ENCODE data around the gene RPS27. TPM values are rescaled to one million over a fixed set of nuclear protein-coding genes. Genes with fewer than 3 reads are reported as not detected.

RPS27 gene
- total and polyA plus RNA-seq, 2 of the 13 experiments (the other 11 are each of a cell fraction or from before 2014, with no cell fraction given) = 3,737 to 9,964 TPM

GRCh38 chr1:153990468-153991150 is at the start of gene RPS27 (continued):
- TF ChIP-seq TSC22D2 (CRISPR knock-in tag; IDR thresholded peaks at IDR 0.05; ENCODE audit: borderline replicate concordance) (peak; percentile 98), ZBTB46 (CRISPR knock-in tag; IDR thresholded peaks at IDR 0.05; ENCODE audit: borderline replicate concordance) (no peak), ZNF160 (CRISPR knock-in tag; IDR thresholded peaks at IDR 0.05) (peak; percentile 42; the same call in 1 of the 2 replicates), PHB2 (IDR thresholded peaks at IDR 0.05; ENCODE audit: partially characterized antibody) (no peak), REL (CRISPR knock-in tag; conservative IDR thresholded peaks at IDR 0.05) (no peak), ZNF205 (CRISPR knock-in tag; IDR thresholded peaks at IDR 0.05) (peak; percentile 70; the same call in 1 of the 2 replicates), ZNF101 (CRISPR knock-in tag; IDR thresholded peaks at IDR 0.05; ENCODE audit: borderline replicate concordance, low read depth) (no peak), NPAS2 (CRISPR knock-in tag; IDR thresholded peaks at IDR 0.05; ENCODE audit: borderline replicate concordance) (no peak), HIC2 (CRISPR knock-in tag; IDR thresholded peaks at IDR 0.05; ENCODE audit: low read depth) (0 out of 2 replicates have a peak, but pooled peaks have one; percentile 17), TFAP4 (IDR thresholded peaks at IDR 0.05; ENCODE audit: borderline replicate concordance, low read depth) (0 out of 2 replicates have a peak, but pooled peaks have one; percentile 6), MATR3 (CRISPR knock-in tag; IDR thresholded peaks at IDR 0.05) (no peak), NBN (conservative IDR thresholded peaks at IDR 0.05) (no peak), JARID2 (CRISPR knock-in tag; IDR thresholded peaks at IDR 0.05; ENCODE audit: insufficient replicate concordance) (peak; percentile 57), KDM1A (CRISPR knock-in tag; IDR thresholded peaks at IDR 0.05) (no peak), SNAI1 (CRISPR knock-in tag; IDR thresholded peaks at IDR 0.05; ENCODE audit: borderline replicate concordance) (no peak), HNRNPL (IDR thresholded peaks at IDR 0.05; ENCODE audit: low read depth, low read length) (no peak), PATZ1 (CRISPR knock-in tag; IDR thresholded peaks at IDR 0.05) (no peak; the same call in 1 of the 2 replicates), ZNF362 (CRISPR knock-in tag; IDR thresholded peaks at IDR 0.05; ENCODE audit: borderline replicate concordance) (0 out of 2 replicates have a peak, but pooled peaks have one; percentile 43)
